H1 (cell line): ENCODE measurements around the gene DUSP2.

Experiments used
- HDAC2 ChIP-seq, 2 experiments: fragments of 300-600 bp in 1 of 2; sonication (generic) in 1 of 2; IDR thresholded peaks; 2 replicates each; pipeline ENCODE4 v1.6.1; 2011 to 2012; ENCODE audit warnings: low read depth in 2 of 2, low read length in 2 of 2, mild to moderate bottlenecking in 2 of 2, moderate library complexity in 2 of 2, borderline replicate concordance in 1 of 2, inconsistent platforms in 1 of 2
- RFX5 ChIP-seq: IDR thresholded peaks from 2 replicates; pipeline ENCODE4 v1.6.1; 2011; ENCODE audit warnings: low read depth, low read length, improper control_type of control experiment, borderline replicate concordance
- SP2 ChIP-seq: IDR thresholded peaks from 2 replicates; pipeline ENCODE4 v1.6.1; 2012; ENCODE audit warnings: mild to moderate bottlenecking, low read length, inconsistent platforms
- YY1 ChIP-seq: IDR thresholded peaks from 2 replicates; pipeline ENCODE4 v1.6.1; 2011; ENCODE audit warnings: low read depth, mild to moderate bottlenecking, low read length
- TF ChIP-seq, protein P1 (sequence below), 3 experiments: IDR thresholded peaks; 1 replicate in 2 of 3; 2 replicates in 1 of 3; pipeline versions ENCODE4 v1.5.1 to v1.6.1; 2011; ENCODE audit warnings: low read length in 3 of 3, mild to moderate bottlenecking in 3 of 3, inconsistent platforms in 2 of 3, low read depth in 1 of 3, moderate library complexity in 1 of 3; ENCODE audit not compliant: insufficient read depth in 1 of 3; ENCODE audit errors: control extremely low read depth in 1 of 3
- TF ChIP-seq, protein P2 (sequence below): IDR thresholded peaks from 2 replicates; pipeline ENCODE4 v1.6.1; 2012; ENCODE audit warnings: low read length, inconsistent platforms

DNA sequence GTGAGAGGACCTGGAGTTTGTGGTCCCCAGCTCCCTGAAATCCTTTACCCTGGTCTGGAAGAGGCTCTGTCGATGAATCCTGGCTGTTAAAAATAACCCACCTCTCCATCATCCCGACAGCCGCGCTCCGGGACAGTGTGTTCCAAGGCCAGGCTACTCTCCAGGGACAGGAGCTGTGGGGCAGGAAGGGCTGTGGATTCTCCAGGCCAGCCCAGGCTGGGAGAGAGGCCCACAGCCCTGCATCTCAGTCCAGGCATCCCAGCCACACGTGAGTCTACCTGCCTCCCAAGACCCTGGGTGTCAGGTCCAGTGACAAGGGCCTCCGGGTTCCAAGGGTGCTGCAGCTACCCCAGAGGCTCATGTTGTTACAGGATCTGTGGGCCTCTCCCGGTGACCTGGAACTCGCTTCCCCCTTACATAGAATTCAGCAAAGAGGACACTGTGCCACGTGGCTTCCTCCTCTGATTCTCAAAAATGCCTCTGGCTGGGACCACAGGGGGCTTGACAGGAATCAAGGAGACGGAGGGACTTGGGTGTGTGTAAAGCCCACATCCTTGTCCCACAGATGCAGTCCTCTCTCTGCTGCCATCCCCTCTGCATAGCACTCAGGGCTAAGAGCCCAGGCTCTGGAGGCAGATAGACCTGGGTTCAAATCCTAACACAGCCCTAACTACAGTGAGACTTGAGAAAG lies 46.2 kb downstream of the DUSP2 start:
- TF ChIP-seq, protein P1, sequence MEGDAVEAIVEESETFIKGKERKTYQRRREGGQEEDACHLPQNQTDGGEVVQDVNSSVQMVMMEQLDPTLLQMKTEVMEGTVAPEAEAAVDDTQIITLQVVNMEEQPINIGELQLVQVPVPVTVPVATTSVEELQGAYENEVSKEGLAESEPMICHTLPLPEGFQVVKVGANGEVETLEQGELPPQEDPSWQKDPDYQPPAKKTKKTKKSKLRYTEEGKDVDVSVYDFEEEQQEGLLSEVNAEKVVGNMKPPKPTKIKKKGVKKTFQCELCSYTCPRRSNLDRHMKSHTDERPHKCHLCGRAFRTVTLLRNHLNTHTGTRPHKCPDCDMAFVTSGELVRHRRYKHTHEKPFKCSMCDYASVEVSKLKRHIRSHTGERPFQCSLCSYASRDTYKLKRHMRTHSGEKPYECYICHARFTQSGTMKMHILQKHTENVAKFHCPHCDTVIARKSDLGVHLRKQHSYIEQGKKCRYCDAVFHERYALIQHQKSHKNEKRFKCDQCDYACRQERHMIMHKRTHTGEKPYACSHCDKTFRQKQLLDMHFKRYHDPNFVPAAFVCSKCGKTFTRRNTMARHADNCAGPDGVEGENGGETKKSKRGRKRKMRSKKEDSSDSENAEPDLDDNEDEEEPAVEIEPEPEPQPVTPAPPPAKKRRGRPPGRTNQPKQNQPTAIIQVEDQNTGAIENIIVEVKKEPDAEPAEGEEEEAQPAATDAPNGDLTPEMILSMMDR (IDR thresholded peaks at IDR 0.05; ENCODE audit: control extremely low read depth in 1 of 3, insufficient read depth in 1 of 3, low read depth in 1 of 3, low read length in 3 of 3), result no peak
- TF ChIP-seq, protein P2, sequence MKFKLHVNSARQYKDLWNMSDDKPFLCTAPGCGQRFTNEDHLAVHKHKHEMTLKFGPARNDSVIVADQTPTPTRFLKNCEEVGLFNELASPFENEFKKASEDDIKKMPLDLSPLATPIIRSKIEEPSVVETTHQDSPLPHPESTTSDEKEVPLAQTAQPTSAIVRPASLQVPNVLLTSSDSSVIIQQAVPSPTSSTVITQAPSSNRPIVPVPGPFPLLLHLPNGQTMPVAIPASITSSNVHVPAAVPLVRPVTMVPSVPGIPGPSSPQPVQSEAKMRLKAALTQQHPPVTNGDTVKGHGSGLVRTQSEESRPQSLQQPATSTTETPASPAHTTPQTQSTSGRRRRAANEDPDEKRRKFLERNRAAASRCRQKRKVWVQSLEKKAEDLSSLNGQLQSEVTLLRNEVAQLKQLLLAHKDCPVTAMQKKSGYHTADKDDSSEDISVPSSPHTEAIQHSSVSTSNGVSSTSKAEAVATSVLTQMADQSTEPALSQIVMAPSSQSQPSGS, result no peak
- TF ChIP-seq SP2, result no peak
- no peak for TF ChIP-seq YY1
- no peak for TF ChIP-seq HDAC2 (IDR thresholded peaks at IDR 0.05; ENCODE audit: borderline replicate concordance in 1 of 2, low read depth in 2 of 2, low read length in 2 of 2)
- TF ChIP-seq RFX5, result no peak
